NCI-H1105 (cell line): ENCODE data around the gene AGRP.

Source experiments
- DNase-seq: peaks from one replicate; lab custom pipeline; 2025; lab: John Stamatoyannopoulos, UW

Gene AGRP

DNA sequence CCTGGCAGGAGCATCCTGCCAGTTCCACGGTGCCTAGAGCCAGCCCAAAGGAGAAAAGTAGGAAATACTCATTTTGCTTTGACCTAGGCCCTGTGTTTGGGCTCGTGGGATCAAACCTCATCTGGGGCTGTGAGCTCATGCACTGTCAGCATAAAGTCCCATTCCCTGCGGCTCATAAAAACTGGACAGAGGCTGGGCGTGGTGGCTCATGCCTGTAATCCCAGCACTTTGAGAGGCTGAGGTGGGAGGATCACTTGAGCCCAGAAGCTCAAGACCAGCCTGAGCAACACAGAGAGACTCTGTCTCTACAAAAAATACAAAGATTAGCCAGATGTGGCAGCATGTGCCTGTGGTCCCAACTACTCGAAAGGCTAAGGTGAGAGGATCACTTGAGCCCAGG lies 20.3 kb downstream of the AGRP start:
- no peak for DNase-seq

- no peak for DNase-seq
Measured at GRCh38 chr16:67462279-67462655, 21.1 kb downstream of the AGRP start.

- no peak for DNase-seq
Measured at GRCh38 chr16:67461600-67462278, 21.6 kb downstream of the AGRP start.

DNA sequence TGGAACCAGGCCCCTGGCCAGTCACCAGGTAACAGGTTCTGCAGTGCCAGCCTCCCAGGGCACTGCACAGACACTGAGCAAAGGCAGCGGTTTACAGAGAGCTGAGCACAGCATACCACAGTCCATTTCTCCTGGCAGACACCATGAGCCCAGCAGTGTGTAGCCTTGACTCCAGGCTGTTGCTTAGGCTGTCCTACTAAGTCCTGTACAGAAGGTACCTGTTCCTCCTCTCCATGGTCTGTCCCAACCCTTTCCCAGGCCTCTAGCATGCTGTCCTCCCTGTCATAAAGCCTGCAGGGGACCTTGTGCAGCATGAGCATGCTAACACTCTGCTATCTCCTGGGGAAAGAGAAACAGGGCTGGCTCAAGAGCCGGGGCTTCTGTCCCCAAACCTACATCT lies 22.4 kb downstream of the AGRP start:
- DNase-seq, result no peak

DNA sequence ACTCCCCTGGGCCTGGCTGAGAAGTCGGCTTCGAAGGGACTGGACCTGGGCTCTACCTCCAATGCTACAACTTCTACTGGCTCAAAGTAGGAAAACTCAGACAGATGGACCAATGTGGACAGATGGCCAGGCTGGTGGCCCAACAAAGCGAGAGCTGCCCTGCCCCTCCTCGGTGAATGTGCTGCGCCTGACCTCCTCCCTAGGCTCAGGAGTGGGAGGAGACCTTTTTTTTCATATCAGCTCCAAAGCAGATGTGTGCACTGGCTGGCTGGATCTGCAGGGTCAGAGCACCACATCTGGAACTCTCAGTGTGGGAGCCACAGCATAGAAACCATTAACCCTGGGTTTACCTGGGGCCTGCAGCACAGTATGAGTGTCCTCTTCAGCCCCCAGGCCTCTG lies 23.2 kb downstream of the AGRP start:
- no peak for DNase-seq

GRCh38 chr16:67459861-67460150 lies 23.5 kb downstream of the AGRP start:
- no peak for DNase-seq

DNA sequence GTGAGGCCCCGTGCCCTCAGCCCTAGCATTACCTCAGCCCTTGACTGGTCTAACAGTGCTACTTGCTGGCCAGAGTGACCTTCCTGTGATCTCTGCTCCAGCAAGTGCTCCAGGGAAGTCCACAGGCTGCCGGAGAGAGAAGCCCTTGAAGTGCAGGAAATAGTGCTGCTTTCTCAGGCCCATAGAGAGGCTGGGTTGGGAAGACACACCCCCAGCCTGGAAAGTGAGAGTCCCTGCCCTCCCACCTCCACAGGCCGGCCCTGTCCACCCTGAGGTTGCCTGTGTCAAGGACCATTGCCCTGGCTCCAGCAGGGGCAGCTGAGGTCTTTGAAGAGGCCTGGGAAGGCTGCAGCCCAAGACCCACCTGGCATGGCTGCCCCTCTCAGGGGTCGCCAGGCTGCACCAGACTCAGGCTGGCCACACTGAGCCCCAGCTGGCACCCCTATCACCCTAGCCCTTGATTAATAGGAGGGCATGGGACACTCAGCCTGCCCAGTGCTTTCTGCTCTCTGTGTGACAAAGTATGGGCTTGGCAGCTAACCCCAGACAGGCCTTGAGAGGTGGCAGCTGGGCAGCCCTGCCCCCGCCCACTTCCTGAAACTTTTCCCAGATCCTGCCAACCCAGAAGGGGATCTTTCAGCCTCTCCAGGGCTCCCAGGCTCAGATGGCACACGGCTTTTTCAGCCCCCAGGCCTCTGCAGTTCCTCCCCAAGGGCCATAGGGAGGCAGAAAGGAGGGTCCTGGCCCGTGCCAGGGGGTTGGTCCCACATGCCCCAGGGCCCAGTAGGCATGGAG lies 24.1 kb downstream of the AGRP start:
- no peak for DNase-seq

DNA sequence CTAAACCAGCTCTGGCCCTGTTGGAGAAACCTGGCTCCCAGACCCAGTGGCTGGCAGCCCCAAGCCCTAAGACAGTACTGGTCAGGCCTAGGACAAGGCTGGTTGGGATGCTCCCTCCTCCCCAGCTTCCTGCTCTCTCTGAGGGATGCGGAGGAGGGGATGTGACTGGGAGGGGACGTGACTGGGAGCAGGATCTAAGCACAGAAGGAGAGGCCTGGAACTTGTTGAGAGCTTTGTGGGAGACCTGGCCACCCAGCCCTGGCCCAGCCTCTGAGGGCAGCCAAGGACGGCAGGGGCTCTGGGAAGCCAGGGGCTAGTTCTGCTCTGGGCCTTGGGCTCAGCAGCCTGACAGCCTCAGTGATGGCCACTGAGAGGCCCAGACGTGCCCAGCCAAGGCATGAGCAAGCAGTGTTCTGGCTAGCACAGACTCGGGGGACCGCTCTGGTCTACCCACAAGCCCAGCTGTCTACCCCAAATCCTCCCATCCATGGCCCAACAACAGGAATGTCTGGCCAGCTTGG lies 25.2 kb downstream of the AGRP start:
- no peak for DNase-seq

DNA sequence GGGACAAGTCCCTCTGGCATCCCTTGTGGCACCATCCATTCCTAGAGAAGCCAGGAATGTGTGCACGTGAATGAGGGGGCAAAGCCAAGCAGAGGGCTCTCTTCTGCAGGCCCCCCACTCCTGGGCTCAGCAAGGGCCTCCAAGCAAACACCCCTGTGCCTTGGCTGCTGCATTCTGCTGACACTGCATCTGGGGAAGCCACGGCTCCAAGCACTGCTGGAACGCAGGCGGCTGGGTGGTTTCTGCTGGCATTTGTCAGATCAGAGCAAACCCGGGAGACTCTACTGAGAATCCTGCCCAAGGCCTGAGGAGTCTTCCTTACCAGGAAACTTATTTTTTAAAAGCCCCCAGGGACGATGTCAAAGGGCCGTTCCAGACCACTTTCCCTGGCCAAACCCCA lies 25.7 kb downstream of the AGRP start:
- no peak for DNase-seq

DNA sequence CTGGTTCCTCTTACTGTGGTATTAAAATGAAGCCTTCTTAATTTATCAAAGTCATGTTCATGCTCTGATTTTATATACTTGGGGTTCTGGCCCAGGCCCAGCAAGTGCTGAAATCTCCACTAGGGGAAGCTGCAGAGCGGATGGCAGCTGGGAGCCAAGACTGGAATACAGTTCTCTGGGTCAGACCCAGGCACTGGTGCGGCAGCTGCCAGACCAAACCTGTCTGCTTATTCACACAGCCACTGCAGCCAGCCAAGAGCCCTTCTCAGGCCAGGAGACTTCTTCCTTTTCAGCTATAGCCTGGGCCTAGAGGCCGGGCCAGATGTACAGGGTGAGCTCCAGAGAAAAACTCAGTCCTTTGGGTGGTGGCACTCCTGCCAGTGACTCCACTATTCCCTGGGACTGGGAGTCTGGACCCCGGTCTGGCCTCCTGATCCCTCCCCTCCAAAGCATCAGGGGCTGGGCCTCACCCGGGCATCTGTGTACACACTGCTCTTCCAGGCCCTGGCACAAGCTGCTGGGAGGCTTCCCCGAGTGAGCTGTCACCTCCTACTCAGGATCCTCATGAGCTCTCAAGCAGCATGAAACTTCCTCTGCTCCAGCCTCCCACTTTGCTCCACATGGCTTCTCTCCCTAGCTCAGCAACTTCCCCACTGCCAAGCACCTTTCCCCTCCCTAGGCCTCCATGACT lies 26.8 kb downstream of the AGRP start:
- DNase-seq, result no peak

- DNase-seq, result no peak
Measured at GRCh38 chr16:67454852-67455251, 28.5 kb downstream of the AGRP start.

- DNase-seq, result no peak
Measured at GRCh38 chr16:67454104-67454503, 29.2 kb downstream of the AGRP start.

DNA sequence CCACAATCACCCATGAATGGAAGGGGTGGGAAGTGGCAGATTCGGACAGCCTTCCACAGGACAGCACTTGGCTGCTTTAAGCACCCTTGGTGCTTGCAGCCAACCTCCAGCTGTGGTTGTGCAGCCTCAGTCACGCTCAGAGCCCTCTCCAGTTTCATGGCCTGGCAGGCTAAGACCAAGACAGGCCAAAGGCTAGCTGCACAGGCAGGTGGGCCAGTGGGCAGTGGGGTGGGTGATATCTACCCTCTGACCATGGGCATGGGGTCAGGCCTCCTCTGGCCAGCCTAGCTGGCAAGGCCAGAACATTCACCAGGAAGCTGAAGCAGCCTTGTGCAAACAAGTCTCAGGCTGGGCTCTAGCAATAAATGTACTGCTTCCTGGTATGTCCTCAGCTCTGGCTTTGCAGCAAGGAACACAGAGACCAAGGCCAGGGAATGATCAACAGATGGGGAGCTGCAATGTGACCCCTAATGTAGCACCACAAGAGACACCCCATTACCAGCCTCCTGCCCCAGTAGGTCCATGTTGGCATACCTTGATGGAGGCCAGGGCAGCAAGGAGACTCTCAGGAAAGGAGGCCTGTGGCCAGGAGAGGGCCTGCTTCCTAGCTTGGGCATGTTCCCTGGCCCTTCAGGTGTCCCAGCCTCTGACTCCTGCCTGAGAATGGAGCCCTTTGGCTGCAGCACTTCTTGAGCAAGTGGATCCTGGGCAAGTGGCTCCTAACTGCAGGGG lies 31.5 kb downstream of the AGRP start:
- no peak for DNase-seq

DNA sequence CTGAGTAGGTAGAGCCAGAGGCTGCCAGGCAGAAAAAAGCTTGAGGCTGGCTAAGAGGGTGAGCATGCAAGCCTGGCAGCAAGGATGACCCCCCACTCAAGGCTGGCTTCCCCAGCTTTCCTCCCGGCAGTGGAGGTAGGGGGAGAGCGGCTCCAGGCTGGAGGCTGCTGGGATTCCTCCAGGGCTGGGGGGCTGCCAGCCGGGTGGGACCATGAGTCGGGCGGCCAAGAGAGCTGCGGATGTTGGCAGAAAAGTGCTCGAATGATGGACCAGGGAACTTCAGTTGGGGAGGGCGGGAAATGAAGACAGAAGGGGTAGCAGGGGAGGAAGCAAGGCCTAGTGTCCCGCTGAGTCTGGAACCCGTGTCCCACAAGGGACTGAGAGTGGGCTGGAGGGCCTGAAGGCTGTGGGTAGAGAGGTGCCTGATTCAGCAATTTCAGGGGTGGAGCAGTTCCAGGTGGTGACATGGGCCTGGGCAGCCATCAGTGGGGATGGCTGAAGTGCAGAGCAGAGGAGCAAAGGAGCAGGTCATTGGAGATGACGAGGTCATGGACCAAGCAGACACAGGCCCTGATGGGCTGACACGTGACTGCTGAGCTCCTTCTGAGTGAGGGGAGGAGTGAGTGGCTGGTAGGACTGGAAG lies 32.2 kb downstream of the AGRP start:
- DNase-seq, result no peak

GRCh38 chr16:67449739-67450138 lies 33.6 kb downstream of the AGRP start:
- DNase-seq, result no peak

- DNase-seq, result no peak
Measured at GRCh38 chr16:67449336-67449735, 34.0 kb downstream of the AGRP start.

- no peak for DNase-seq
Measured at GRCh38 chr16:67448580-67448979, 34.8 kb downstream of the AGRP start.

DNA sequence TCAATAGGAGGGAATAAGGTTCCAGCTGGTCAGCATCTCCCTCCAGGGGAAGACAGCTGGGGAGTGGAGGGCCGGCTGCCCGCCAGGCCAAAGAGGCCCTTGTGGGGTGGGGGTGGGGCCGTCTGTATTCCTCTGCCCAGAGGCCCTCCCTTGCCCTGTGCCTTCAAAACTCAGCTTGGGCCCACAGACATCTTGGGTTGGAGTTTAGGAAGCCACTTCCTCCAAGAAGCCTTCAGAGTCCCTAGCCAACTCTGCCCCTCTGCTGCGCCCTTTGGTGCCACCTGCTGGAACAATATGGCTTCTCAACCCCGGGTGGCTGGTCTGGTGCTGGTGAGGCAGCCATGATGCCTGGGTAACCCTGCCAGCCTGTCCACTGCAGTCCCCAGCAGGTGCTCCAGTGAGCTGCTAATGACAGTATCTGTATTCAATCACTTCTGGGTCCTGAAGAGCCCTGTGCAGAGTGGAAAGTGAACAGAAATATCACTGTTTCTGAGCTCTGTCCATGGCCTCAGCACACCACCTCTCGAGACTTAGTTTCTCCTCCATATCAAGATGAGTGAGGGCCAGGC lies 35.8 kb downstream of the AGRP start:
- DNase-seq, result no peak

DNA sequence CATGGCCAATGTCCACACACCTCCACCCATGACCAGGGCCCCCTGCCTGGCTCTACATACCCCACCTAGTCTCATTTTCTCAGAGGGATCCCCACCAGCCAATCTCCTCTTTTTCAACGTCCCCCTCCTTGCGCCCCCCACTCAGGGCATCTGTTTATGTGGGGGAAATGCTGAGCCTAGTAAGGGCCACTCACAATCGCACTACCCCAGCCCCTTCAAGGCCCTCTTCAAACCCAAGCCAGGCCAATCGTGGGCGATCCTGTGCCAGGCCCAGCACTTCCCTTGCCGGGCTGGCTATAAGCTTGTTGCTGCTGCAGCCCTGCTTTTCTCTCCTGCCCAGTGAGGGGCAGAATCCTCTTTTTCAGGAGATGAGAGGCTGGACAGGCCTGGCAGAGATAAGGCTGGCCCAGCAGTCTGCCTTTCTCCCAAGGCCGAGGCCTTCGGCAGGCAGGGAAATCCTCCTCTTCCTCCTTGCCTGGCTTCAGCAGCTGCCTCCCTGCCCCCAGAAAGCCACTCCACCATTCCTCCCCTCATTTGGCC lies 36.3 kb downstream of the AGRP start:
- DNase-seq, result no peak

DNA sequence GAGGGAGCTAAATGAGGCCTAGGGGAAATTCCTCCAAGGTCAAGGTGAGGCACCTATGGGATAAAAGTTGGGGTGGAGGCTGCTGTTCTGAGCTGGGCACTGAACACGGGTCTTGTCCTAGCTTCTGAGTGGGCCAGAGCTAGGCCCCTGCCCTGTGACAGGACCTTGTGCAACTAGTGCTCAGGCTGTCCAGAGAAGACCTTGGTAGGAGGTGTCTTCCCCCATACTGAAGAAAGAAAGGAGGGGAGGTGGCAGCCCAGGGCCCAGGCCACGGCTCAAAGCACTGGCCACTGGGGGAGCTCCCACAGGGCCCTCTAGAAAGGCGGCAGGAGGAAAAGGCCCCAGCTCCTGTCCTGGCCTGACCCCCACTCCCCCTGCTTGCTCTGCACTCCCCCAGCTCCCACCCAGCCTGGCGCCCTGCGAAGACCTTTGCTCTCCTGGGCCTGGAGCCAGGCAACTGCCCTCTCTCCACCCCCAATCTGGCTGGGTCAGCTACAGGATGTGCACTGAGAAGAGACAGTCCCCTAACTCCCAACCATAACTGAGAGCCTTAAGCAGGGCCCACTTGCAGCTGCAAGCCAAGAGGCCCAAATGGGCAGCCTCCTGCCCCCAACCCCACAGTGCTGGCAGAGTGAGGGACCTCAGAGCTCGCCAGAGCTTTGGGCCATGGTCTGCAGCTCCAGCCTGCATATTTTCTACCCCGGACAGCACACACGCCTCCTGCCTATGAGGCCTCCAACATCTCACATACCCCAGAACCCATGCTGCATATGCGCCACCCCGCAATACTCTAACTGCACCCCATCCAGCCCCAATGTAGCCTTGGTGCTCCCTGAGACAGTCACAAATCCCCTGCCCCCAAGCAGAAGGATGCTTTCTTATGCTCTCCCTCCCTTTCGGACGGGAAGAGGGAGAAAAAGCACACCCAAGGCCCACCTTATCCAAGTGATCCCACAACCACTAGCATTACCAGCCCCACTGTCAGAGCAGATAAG lies 37.1 kb downstream of the AGRP start:
- DNase-seq, result no peak
